Naive thymus-derived CD8-positive, alpha-beta T cell (primary cell): ENCODE measurements around the gene SKOR1. TPM values are rescaled to one million over a fixed set of nuclear protein-coding genes. Genes with fewer than 3 reads are reported as not detected.
A peak's percentile ranks its signal among the peaks of the same experiment; 100 is the strongest.

ENCODE experiments used
- ATAC-seq, 2 donors: fragments of 150-1000 bp; cut with Tn5 transposase in 1 of 2; sonication (Bioruptor Pico), chemical (Tn5 transposase) in 1 of 2; 1 replicate in 1 of 2; 2 replicates in 1 of 2; pipeline ENCODE4 v1.10.0; 2021; ENCODE audit warnings: mild to moderate bottlenecking in 2 of 2, moderate library complexity in 2 of 2
- POLR2A ChIA-PET: fragments of 350-600 bp; sonication (Branson Sonifier 250); formaldehyde crosslinking; loops from one replicate; lab custom pipeline; 2021; ENCODE audit warnings: antibody characterized with exemption; lab: Charles Lee
- DNase-seq, 10 donors: peaks; one replicate each; pipeline versions ENCODE4 v3.0.0 to v3.0.0-alpha.2; 2020 to 2022
- H3K27ac Mint-ChIP-seq, 10 donors: one replicate each; pipeline ENCODE4 v1.8.0; 2020 to 2022; ENCODE audit warnings: mild to moderate bottlenecking in 10 of 10, mixed read lengths in 10 of 10, moderate library complexity in 4 of 10, inconsistent platforms in 1 of 10
- H3K27me3 Mint-ChIP-seq, 5 donors: one replicate each; pipeline ENCODE4 v1.8.0; 2021 to 2022; ENCODE audit warnings: mixed read lengths in 5 of 5
- H3K36me3 Mint-ChIP-seq, 3 donors: one replicate each; pipeline ENCODE4 v1.8.0; 2020 to 2022; ENCODE audit warnings: mixed read lengths in 3 of 3, mild to moderate bottlenecking in 2 of 3, inconsistent platforms in 1 of 3
- H3K4me1 Mint-ChIP-seq, 4 donors: one replicate each; pipeline ENCODE4 v1.8.0; 2021 to 2022; ENCODE audit warnings: mixed read lengths in 4 of 4
- H3K4me3 Mint-ChIP-seq, 10 donors: one replicate each; pipeline ENCODE4 v1.8.0; 2020 to 2022; ENCODE audit warnings: mild to moderate bottlenecking in 10 of 10, mixed read lengths in 10 of 10, moderate library complexity in 6 of 10, inconsistent platforms in 1 of 10
- H3K9me3 Mint-ChIP-seq, 9 donors: one replicate each; pipeline ENCODE4 v1.8.0; 2020 to 2022; ENCODE audit warnings: mixed read lengths in 9 of 9, mild to moderate bottlenecking in 3 of 9, inconsistent platforms in 1 of 9, moderate library complexity in 1 of 9
- polyA plus RNA-seq, 3 donors: library from polyadenylated mRNA; unstranded; fragments of 300-500 nt; fragmentation: Illumina TruSeq; gene quantifications; one replicate each; pipeline ENCODE4 v1.2.3, GENCODE V29; 2021
- total RNA-seq, 8 experiments: library from RNA in 2 of 8; stranded (reverse) in 2 of 8; gene quantifications; one replicate each; pipeline ENCODE4 v1.2.3 and lab custom pipeline; 2021 to 2026

Gene SKOR1
- total and polyA plus RNA-seq, 5 experiments from 2014 or later, result 0.05 to 1.4 (median 1.0) TPM; not detected in 2

- H3K36me3 Mint-ChIP-seq, result peaks cover 1 to 22% (median 16%) of the 10 kb centered on the region in 3 donors
- no peak for ATAC-seq
- no peak overlapping the region for H3K27ac Mint-ChIP-seq
- H3K4me3 Mint-ChIP-seq, result no peak overlapping the region
- H3K9me3 Mint-ChIP-seq, result no peaks in the 10 kb centered on the region
- POLR2A ChIA-PET, result no interaction called here
- H3K4me1 Mint-ChIP-seq, result peaks cover 0 to 4% (median 0%) of the 10 kb centered on the region in 4 donors
- no peak for DNase-seq
- no peaks in the 10 kb centered on the region for H3K27me3 Mint-ChIP-seq
Observed at GRCh38 chr15:67801142-67801541, 24.2 kb upstream of the SKOR1 start.

DNA sequence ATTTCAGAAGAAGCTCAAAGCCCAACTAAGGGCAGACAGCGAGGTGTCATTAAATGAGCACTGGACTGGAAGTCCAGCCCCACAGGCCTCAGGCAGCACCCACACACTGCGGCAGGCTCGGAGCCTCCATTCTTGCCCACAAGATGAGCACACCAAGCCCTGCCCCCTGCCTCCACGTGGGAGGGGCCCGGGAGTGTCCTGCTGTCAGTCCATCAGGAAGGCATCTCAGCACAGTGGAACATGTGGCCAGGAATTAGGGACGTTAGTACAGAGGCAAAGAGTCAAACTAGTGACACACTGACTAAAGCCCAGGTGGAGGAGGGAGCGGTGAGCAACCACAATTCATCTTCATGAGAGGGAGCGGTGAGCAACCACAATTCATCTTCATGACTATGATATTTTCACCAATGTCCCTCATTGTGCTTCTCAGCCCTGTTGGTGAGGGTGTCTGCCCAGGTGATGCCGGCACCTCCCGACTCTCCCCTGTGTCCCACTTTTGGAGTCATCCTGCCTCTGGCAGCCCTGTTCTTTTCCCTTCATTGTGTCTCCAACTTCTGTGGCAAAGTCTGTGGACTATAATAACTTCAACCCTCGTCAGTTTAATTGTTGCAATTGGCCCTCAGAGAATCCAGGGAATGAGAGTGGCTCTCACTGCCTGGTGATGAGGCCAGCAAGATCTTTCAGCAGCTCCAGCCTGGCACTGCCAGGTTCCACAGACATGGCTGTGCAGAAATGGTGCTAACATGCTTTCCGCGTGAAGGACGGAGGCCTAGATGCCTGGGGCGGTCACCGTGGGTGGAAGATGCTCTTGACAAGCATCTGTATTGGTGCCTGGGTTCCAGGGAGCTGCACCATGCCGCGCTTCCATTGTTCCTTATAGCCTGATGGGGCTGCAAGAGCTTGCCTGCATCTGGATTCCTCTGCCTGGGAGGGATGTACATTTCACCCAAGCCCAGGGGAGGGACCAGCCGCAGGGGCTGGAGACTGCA is 23.1 kb upstream of the SKOR1 start:
- no peak overlapping the region for H3K27ac Mint-ChIP-seq
- no peak for ATAC-seq

GRCh38 chr15:67803299-67803698 is 22.0 kb upstream of the SKOR1 start:
- Mint-ChIP-seq H3K27me3 (no peaks in the 10 kb centered on the region), H3K4me3 (no peak overlapping the region), H3K9me3 (no peaks in the 10 kb centered on the region), H3K4me1 (peaks cover 0 to 3% (median 0%) of the 10 kb centered on the region in 4 donors), H3K27ac (peak overlapping the region in 1 of 10 donors; percentile 44), H3K36me3 (peaks cover 0 to 25% (median 20%) of the 10 kb centered on the region in 3 donors)
- ATAC-seq (no peak), DNase-seq (no peak)
- POLR2A ChIA-PET, result interaction anchor here (0.6 kb wide), 1 partner anchor 66 kb away, joined by 5 read pairs; no protein-coding TSS in a partner anchor

More for the DNA sequence above, 23.1 kb upstream of the SKOR1 start:
- H3K4me1 Mint-ChIP-seq, result peaks cover 0 to 3% (median 0%) of the 10 kb centered on the region in 4 donors
- H3K4me3 Mint-ChIP-seq, result no peak overlapping the region
- H3K36me3 Mint-ChIP-seq, result peaks cover 0 to 23% (median 19%) of the 10 kb centered on the region in 3 donors
- POLR2A ChIA-PET, result no interaction called here
- H3K9me3 Mint-ChIP-seq, result no peaks in the 10 kb centered on the region
- no peaks in the 10 kb centered on the region for H3K27me3 Mint-ChIP-seq
- DNase-seq, result no peak

GRCh38 chr15:67803996-67804843 is 21.1 kb upstream of the SKOR1 start:
- Mint-ChIP-seq H3K4me3 (no peak overlapping the region), H3K27me3 (no peaks in the 10 kb centered on the region), H3K27ac (no peak overlapping the region), H3K9me3 (no peaks in the 10 kb centered on the region), H3K36me3 (peaks cover 0 to 27% (median 25%) of the 10 kb centered on the region in 3 donors), H3K4me1 (peaks cover 0 to 3% (median 0%) of the 10 kb centered on the region in 4 donors)
- ATAC-seq (no peak), DNase-seq (peak in 1 of 10 donors; percentile 55)
- POLR2A ChIA-PET, result no interaction called here

DNA sequence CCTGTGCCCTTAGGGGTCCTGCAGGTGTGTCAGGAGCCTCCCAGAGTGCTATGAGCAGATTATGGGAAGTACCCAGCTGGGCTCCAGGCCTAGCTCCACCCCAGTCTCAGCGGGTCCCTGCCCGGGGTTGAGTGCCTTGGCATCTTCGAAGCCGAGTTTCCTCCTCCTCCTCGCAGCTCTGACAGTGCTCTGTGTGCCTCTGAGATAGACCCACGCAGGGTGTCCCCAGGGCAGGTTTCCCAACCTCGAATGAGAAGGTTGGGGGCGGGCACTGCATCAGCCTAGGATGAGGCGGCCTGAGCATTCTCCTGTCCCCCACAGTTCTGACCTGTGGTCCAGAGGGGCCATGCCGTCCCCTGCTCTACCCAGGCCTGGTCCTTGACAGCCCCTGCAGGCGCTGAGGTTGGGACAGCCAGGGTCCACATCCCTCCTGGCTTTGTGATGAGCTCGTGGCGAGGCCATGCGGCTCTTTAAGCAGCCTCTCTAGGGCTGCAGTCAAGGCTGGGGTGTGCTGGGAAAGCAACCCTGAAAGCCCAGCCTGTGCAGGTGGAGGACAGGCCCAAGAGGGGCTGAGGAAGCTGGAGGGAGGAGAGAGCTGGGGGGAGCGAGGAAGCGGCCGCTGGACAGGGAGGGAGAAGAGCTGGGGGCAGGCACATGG is 20.2 kb upstream of the SKOR1 start:
- POLR2A ChIA-PET, result no interaction called here
- H3K4me1 Mint-ChIP-seq, result peaks cover 0 to 3% (median 0%) of the 10 kb centered on the region in 4 donors
- DNase-seq (peak in 1 of 10 donors; percentile 48), ATAC-seq (no peak)
- H3K9me3 Mint-ChIP-seq, result no peaks in the 10 kb centered on the region
- peak overlapping the region in 1 of 10 donors; percentile 52 for H3K27ac Mint-ChIP-seq
- H3K4me3 Mint-ChIP-seq, result no peak overlapping the region
- H3K36me3 Mint-ChIP-seq, result peaks cover 0 to 29% (median 25%) of the 10 kb centered on the region in 3 donors
- peaks cover 0 to 1% (median 0%) of the 10 kb centered on the region in 5 donors for H3K27me3 Mint-ChIP-seq

- Mint-ChIP-seq H3K27ac (no peak overlapping the region), H3K4me1 (peaks cover 0 to 3% (median 0%) of the 10 kb centered on the region in 4 donors), H3K27me3 (peaks cover 0 to 1% (median 0%) of the 10 kb centered on the region in 5 donors), H3K36me3 (peaks cover 0 to 26% (median 23%) of the 10 kb centered on the region in 3 donors), H3K9me3 (no peaks in the 10 kb centered on the region), H3K4me3 (no peak overlapping the region)
- peak in 1 of 10 donors; percentile 28 for DNase-seq
- no peak for ATAC-seq
- POLR2A ChIA-PET, result no interaction called here
Observed at GRCh38 chr15:67805666-67806516, 19.4 kb upstream of the SKOR1 start.

GRCh38 chr15:67806536-67806935 is 18.8 kb upstream of the SKOR1 start:
- no peak for ATAC-seq
- DNase-seq, result peak in 1 of 10 donors; percentile 11
- H3K4me1 Mint-ChIP-seq, result peaks cover 0 to 3% (median 0%) of the 10 kb centered on the region in 4 donors
- no peaks in the 10 kb centered on the region for H3K9me3 Mint-ChIP-seq
- H3K4me3 Mint-ChIP-seq, result no peak overlapping the region
- H3K27me3 Mint-ChIP-seq, result peaks cover 0 to 1% (median 0%) of the 10 kb centered on the region in 5 donors
- H3K27ac Mint-ChIP-seq, result no peak overlapping the region
- H3K36me3 Mint-ChIP-seq, result peaks cover 0 to 26% (median 23%) of the 10 kb centered on the region in 3 donors
- POLR2A ChIA-PET, result no interaction called here

DNA sequence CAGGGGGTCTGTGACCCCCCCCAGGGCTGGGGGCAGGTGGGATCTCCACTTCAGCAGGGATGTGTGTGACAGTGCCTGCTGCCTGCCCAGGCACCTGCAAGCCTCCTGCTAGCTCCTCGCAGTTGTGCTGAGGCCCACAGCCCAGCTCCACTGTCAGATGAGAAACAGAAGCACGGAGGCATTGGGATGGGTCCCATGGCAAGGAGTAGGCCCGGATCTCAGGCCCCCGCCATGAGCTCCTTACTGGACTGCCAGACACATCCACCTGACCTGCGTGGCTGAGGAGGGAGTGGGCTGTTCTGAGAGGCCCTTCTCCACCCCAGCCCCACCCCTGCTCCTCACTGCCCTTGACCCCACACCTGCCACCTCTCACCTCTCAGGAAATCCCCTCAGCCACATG is 18.2 kb upstream of the SKOR1 start:
- Mint-ChIP-seq H3K4me1 (peaks cover 0 to 3% (median under 1%) of the 10 kb centered on the region in 4 donors), H3K4me3 (no peak overlapping the region), H3K27ac (no peak overlapping the region), H3K27me3 (peaks cover 0 to 1% (median 0%) of the 10 kb centered on the region in 5 donors), H3K36me3 (peaks cover 0 to 28% (median 23%) of the 10 kb centered on the region in 3 donors), H3K9me3 (no peaks in the 10 kb centered on the region)
- POLR2A ChIA-PET, result no interaction called here
- DNase-seq, result peak in 1 of 10 donors; percentile 47
- ATAC-seq, result no peak

DNA sequence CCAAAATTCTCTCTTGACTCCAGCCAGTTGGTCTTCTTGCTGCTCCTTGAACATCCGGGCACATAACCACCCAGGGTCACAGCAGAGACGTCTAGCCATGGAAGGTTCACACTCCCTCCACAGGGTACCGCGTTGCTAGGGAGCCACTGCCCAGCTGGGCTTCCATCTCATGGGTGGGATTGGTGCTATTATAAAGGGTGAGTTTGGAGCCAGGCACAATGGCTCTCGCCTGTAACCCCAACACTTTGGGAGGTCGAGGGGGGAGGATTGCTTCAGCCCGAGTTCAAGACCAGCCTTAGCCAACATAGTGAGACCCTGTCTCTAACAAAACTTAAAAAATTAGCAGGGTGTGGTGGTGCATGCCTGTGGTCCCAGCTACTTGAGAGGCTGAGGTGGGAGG is 17.5 kb upstream of the SKOR1 start:
- Mint-ChIP-seq H3K4me3 (no peak overlapping the region), H3K36me3 (peaks cover 0 to 24% (median 19%) of the 10 kb centered on the region in 3 donors), H3K4me1 (peaks cover 0 to 3% (median 1%) of the 10 kb centered on the region in 4 donors), H3K9me3 (no peaks in the 10 kb centered on the region), H3K27me3 (peaks cover 0 to 1% (median 0%) of the 10 kb centered on the region in 5 donors), H3K27ac (no peak overlapping the region)
- DNase-seq, result peak in 1 of 10 donors; percentile 36
- POLR2A ChIA-PET, result no interaction called here
- ATAC-seq, result no peak

DNA sequence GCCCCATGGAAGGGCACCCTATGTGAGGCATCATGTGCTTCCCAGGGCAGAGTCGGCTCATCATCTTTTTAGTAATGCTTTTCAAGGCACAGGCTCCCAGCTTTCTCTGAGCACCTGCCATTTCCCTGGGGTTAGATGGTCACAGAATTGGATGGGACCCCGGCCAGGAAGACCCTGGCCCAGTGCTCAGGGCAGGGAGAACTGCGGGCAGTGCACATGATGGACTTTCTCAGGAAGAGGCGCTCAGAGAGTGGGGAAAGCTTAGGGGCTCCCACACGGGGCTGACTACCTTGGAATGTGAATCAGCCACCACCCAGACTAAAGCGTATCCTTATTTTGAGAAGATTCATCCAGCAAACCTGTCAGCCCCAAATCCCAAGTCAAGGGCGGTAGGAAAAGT is 16.5 kb upstream of the SKOR1 start:
- H3K4me3 Mint-ChIP-seq, result no peak overlapping the region
- POLR2A ChIA-PET, result no interaction called here

GRCh38 chr15:67809441-67809840 is 15.9 kb upstream of the SKOR1 start:
- Mint-ChIP-seq H3K4me1 (peaks cover 0 to 5% (median 0%) of the 10 kb centered on the region in 4 donors), H3K27me3 (peaks cover 0 to 1% (median 0%) of the 10 kb centered on the region in 5 donors), H3K9me3 (peaks cover 0 to 2% (median 0%) of the 10 kb centered on the region in 9 donors), H3K36me3 (peaks cover 0 to 26% (median 19%) of the 10 kb centered on the region in 3 donors), H3K27ac (no peak overlapping the region), H3K4me3 (no peak overlapping the region)
- POLR2A ChIA-PET, result no interaction called here
- DNase-seq (peak in 1 of 10 donors; percentile 45), ATAC-seq (no peak)

More for the DNA sequence above, 16.5 kb upstream of the SKOR1 start:
- no peak for ATAC-seq
- Mint-ChIP-seq H3K36me3 (peaks cover 0 to 26% (median 19%) of the 10 kb centered on the region in 3 donors), H3K4me1 (peaks cover 0 to 5% (median 0%) of the 10 kb centered on the region in 4 donors), H3K27me3 (peaks cover 0 to 1% (median 0%) of the 10 kb centered on the region in 5 donors), H3K27ac (peak overlapping the region in 1 of 10 donors; percentile 71), H3K9me3 (peaks cover 0 to 2% (median 0%) of the 10 kb centered on the region in 9 donors)
- peak in 1 of 10 donors; percentile 10 for DNase-seq
